ENCODE data around the gene AKAP10.
"Not testable (repeated sequence)": the region's sequence is repeated elsewhere in the genome, so short reads cannot be mapped to it uniquely, and the experiment has no call there.

The AKAP10 gene

DNA sequence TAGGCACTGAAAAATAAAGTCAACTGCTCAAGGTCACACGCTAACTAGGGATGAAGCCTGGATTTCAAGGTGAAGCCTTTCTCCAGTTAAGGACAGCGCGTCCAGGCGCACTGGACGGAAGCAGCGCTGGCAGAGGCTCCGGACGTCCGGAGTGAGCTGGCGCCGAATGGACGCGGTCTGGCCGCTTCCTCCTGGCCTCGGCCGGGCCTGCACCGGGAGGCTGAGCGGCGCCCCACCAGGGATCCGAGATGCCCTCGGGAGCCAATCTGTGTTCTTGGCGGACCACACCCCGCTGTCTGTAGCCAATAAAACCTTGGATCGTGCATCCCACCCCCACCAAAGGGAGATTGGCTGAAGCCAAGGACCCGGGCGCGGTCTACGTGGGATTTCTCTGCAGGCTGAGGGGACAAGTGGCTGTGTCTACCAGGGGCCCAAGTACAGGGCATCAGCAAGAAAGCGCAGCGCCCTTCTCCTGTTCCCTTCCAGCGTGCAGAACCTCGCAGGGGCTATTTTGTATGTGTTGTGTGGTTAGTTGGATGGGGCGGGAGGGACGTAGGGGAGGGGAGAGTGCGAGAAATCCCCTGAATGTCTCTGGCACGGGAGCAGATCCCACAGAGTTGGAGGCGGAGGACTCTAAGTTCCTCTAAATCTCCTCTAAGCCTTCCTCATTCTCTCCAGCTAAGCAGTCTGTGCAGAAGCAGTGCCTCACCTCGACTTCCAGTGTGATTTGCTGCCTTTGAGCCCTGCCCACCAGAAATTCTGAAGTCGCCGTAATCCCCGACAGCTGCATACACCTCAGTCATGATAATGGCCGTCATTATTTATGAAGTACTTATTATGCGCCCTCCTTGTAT is 2.5 kb upstream of the AKAP10 start:
- DNase-seq (ENCODE audit: low read depth) = no peak

GRCh38 chr17:19978805-19979211 is 1.2 kb upstream of the AKAP10 start:
- no peak for DNase-seq (ENCODE audit: low read depth)

DNA sequence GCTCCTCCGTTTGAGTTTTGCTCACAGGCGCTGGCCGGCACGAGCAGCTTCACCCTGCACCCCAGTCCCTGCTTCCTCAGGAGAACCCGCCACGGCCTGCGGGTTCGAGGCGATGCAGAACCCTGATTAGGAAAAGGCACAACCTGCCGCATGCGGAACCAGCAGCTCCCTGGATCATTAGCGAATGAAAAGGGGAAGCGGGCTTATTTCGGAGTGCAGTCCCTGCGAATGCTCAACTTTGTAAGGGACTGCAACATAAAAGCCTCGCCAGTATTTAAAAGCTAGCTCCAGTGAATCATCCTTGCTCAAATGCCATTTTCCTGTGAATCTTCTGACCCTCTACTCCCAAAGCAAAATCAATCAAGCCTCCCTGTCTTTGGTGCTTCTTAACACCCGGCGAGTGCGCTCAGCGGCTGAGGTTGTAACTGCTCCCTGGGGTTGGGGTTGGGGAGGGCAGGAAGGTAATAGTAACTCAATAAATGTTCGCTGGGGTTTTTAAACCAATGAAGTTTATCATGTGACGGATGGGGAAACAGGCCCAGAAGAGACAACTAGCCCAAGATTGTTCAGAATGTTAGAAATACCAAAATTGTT is 678 bp upstream of the AKAP10 start:
- DNase-seq (ENCODE audit: low read depth) = no peak

DNA sequence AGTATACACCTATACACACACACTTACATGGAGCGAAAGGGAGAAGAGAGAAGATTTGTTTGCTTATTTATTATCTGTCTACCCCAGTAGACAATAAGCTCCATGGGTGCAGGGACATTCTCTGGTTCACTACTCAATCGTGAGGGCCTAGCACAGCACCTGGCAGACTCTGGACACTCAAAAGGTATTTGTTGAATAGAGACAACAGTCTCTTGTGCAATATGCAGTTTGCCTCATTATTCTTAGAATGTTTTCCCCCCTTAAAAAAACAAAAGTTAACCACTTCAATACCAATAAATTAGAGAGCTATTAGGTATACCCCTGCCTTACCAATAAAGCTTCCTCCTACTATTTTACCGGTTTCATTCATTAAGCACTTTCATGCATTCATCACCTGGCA is 2.0 kb downstream of the AKAP10 start:
- DNase-seq (ENCODE audit: low read depth) = no peak

- DNase-seq (ENCODE audit: low read depth) = no peak
Observed at GRCh38 chr17:19973156-19973555, 4.5 kb downstream of the AKAP10 start.

GRCh38 chr17:19962954-19963353 is 14.7 kb downstream of the AKAP10 start:
- DNase-seq (ENCODE audit: low read depth) = not testable (repeated sequence)

- peak; percentile 68 for DNase-seq (ENCODE audit: low read depth)
Observed at GRCh38 chr17:19958023-19958422, 19.6 kb downstream of the AKAP10 start.

DNA sequence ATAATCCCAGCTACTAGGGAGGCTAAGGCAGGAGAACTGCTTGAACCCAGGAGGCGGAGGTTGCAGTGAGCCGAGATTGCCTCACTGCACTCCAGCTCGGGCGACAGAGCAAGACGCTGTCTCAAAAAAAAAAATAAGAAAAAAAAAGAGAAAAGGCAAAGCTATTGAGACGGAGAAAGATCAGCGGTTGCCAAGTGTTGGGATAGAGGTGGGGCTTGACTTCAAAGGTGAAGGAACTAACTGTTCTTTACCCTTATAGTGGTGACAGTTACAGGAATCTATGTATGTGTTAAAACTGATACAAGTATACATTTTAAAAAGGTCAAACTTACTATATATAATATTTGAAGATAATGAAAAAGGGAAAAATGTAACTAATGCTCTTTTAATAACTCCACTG is 22.5 kb downstream of the AKAP10 start:
- DNase-seq (ENCODE audit: low read depth) = no peak

DNA sequence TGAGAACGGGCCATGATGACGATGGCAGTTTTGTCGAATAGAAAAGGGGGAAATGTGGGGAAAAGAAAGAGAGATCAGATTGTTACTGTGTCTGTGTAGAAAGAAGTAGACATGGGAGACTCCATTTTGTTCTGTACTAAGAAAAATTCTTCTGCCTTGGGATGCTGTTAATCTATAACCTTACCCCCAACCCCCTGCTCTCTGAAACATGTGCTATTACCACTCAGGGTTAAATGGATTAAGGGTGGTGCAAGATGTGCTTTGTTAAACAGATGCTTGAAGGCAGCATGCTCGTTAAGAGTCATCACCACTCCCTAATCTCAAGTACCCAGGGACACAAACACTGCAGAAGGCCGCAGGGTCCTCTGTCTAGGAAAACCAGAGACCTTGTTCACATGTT is 26.2 kb downstream of the AKAP10 start:
- not testable (repeated sequence) for DNase-seq (ENCODE audit: low read depth)

GRCh38 chr17:19950624-19951195 is 26.9 kb downstream of the AKAP10 start:
- not testable (repeated sequence) for DNase-seq (ENCODE audit: low read depth)

DNA sequence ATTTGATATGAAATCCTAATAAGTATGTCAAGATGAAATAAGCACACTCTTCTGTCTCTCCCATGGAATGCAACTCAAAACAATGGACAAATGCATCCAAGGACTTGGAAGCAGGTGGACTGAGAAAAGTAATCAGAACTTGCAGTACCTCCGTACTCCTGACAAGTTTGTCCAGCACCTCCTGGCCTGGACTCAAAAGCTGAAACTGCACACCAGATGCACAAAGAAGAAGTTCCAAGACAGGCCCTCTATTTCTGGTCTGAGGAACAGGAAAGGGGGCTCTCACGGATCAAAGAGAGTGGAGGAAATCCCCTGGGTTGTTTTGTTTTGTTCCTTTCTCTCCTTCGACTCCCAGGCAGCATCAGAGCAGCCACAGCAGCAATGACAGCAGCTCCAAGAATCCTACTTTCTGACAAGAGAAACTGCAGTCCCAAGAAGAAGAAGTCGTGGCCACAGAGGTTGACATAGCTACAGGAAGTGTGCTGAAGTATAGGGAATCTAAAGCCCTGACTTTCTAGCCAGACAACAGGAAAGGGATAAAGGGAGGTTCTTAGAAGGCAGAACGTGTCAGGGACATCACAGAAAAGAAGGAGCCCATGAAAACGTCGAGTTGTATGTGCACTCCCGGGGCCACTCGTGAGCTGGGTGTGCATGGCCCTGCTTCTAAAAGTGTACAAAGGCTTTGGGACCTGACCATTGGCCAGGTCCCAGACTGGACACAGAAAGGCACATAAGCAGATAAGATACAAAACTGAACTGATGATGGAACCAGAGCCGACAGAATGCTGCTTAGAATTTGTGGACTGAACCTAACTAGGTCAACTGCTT is 29.3 kb downstream of the AKAP10 start:
- DNase-seq (ENCODE audit: low read depth) = no peak

DNA sequence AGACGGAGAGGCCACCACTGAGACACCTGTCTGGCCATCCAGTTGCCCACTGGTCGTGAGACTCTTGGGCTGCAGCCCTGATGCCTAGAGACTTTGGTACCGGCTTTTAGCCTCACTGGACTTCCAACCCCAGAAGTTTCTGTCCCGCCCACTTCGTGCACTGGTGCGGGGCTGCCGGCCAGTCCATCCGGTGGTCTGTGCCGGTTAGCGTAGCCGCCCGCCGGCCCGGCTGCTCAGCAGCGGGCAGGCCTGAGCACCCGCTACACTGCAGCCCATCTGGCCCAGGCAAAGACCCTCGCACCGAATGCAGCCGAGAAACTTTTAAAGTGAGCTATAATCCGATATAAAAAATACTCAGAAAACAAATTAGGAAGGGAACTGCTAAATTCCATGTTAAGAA is 30.7 kb downstream of the AKAP10 start:
- no peak for DNase-seq (ENCODE audit: low read depth)

GRCh38 chr17:19945009-19945626 is 32.5 kb downstream of the AKAP10 start:
- no peak for DNase-seq (ENCODE audit: low read depth)

DNA sequence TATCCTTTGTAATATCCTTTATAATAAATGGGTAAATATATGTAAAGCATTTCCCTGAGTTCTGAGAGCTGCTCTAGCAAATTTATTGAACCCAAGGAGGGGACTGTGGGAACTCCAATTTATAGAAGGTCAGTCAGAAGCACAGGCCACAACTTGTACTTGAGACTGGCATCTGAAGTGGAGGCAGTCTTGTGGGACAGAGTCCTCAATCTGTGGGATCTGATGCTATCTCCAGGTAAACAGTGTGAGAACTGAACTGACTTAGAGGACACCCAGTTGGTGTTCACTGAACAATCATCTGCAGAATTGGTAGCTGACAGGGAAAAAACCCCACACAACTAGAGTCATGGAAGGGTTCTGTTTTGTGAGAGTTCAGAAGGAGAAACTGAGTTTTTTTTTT is 34.0 kb downstream of the AKAP10 start:
- no peak for DNase-seq (ENCODE audit: low read depth)

DNA sequence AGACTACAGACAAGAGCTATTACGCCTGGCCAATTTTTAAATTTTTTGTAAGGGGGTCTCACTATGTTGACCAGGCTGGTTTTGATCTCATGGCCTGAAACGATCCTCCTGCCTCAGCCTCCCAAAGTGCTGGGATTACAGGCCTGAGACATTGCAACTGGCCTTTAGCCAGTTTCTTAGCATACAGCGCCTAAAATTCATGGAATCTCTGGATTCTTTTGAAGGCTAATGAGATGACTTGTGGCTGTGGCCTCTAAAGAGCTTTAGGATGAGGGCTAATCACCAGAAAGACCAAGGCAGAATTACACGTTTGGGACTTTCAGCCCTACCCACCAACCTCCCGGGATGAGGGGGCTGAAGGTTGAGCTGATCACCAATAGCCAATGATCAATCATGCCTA is 34.6 kb downstream of the AKAP10 start:
- no peak for DNase-seq (ENCODE audit: low read depth)

DNA sequence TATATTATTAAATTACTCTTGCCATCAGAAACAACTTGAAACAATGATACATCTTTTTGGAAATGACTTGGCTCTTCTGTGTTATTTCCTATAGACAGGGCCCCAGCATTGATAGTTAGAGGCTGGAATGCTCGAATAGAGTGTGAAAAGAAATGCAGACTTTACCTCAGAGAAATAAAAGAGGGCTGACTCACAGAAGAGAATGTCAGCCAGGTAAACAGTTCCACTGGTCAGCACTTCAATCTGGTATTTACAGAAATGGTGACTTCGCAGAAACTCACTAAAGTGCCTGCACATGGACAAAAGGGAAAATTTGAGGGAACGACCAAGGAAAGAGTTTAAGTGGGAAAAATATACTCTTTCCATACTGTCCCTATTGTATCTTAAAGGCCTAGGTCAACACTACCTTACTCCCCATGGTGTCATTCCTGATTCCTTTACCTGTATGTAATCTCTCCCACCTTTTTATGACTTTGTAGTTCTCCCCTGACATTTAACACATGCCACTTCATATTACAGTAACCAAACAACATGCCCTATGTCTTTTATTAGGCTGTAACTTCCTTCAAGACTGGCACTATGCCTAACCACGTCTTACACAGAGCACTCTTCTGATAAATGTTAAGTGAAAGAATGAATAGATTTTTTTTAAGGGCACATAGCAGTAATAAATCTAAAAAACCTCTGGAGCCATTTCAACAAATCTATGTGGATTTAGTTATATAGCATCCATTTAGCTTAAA is 36.7 kb downstream of the AKAP10 start:
- peak; percentile 45 for DNase-seq (ENCODE audit: low read depth)

GRCh38 chr17:19939993-19940721 is 37.5 kb downstream of the AKAP10 start:
- DNase-seq (ENCODE audit: low read depth) = no peak

DNA sequence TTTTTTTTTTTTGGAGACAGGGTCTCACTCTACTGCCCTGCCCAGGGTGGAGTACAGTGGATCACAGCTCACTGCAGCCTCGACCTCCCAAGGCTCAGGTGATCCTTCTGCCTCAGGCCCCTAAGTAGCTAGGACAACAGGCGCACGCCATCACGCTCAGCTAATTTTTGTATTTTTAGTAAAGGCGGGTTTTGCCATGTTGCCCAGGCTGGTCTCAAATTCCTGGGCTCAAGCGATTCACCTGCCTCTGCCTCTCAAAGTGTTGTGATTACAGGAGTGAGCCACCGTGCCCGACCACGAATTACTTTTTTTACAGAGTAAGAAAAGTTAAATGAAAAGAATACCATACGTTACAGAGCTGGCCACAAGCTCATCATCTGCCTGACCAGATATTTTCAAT is 38.9 kb downstream of the AKAP10 start:
- no peak for DNase-seq (ENCODE audit: low read depth)

DNA sequence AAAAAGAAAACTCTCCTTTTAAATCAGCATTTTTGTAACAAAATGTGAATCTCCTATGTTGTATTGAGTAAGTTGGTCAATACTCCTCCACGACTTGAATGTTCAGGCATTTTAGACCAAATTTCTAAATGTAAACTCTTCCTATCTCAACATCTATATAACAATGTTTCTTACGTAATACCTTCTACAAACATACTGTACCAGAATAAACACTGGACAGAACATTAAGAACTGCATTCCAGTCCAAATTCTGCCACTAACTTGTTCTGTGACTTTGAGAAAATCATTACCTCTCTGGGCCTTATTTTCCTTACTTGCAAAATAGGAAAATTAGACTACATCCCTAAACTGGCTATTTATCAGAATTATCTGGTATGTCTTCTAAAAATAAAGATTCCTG is 40.1 kb downstream of the AKAP10 start:
- DNase-seq (ENCODE audit: low read depth) = no peak

DNA sequence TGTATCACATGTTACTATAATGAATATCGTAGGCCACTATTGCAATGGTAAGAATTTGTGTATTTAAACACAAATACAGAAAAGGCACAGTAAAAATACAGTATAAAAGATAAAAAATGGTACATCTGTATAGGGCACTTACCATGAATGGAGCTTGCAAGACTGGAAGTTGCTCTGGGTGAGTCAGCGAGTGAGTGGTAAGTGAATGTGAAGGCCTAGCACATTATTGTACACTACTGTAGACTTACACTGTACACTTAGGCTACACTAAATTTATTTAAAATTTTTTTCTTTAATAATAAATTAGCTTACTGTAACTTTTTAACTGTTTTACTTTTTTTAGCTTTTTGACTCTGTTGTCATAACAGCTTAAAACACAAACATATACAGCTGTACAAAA is 42.5 kb downstream of the AKAP10 start:
- no peak for DNase-seq (ENCODE audit: low read depth)

DNA sequence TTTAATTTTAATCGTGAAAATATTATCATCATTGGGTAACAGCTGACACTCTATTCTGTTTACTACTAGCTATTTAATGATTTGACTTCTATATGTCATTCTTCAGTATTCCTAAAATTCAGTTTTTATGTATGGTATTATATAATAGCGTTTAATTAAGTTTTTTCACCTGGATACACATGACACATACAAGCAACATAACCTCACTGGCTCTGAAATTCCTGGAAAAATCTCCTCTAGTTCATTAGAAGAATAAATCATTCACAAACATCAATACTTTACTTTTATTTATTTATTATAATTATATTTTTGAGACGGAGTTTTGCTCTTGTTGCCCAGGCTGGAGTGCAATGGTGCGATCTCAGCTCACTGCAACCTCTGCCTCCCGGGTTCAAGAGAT is 44.0 kb downstream of the AKAP10 start:
- DNase-seq (ENCODE audit: low read depth) = no peak

All from GM04504 (cell line).